HFFc6 (cell line): Measurements from ENCODE around the gene MCM5. TPM values are rescaled to one million over a fixed set of nuclear protein-coding genes. Genes with fewer than 3 reads are reported as not detected.

Experiments
- DNase-seq: peaks from one replicate; pipeline ENCODE4 v3.0.0-alpha.2; 2018
- H3K27ac Mint-ChIP-seq: 2 replicates; pipeline ENCODE4 v1.8.0; 2020; ENCODE audit warnings: mild to moderate bottlenecking, mixed read lengths
- H3K27me3 Mint-ChIP-seq: 2 replicates; pipeline ENCODE4 v1.8.0; 2021; ENCODE audit warnings: mild to moderate bottlenecking, moderate library complexity, mixed read lengths; ENCODE audit not compliant: insufficient read depth
- H3K36me3 Mint-ChIP-seq: 2 replicates; pipeline ENCODE4 v1.8.0; 2021; ENCODE audit warnings: low read depth, mixed read lengths
- H3K4me1 Mint-ChIP-seq: 2 replicates; pipeline ENCODE4 v1.8.0; 2020; ENCODE audit warnings: low read depth, mixed read lengths
- H3K4me3 Mint-ChIP-seq: 2 replicates; pipeline ENCODE4 v1.8.0; 2020; ENCODE audit warnings: mild to moderate bottlenecking, moderate library complexity, mixed read lengths
- H3K9me3 Mint-ChIP-seq: 2 replicates; pipeline ENCODE4 v1.8.0; 2020; ENCODE audit warnings: mild to moderate bottlenecking, mixed read lengths
- CTCF ChIP-seq: fragments of 200-600 bp; sonication (generic); IDR thresholded peaks from 2 replicates; pipeline ENCODE4 v1.5.0; 2021; ENCODE audit warnings: antibody characterized with exemption, mild to moderate bottlenecking
- total RNA-seq, 6 experiments: library from RNA; stranded (reverse); fragmentation: NEBNext Ultra II Directional; extraction: Animal tissue kit (Norgen Biotek cat#: 25700); gene quantifications; 2 replicates in 1 of 6; 3 replicates in 5 of 6; pipeline ENCODE4 v1.2.3, GENCODE V29; 2021

Gene MCM5
- total RNA-seq, 6 experiments from 2014 or later = 41.1 to 96.3 (median 79.9) TPM

GRCh38 chr22:35407362-35407761 lies 7.4 kb downstream of the MCM5 start:
- H3K4me3 Mint-ChIP-seq = no peak overlapping the region
- peaks cover 6% of the 10 kb centered on the region for H3K4me1 Mint-ChIP-seq
- no peak overlapping the region for H3K27ac Mint-ChIP-seq
- H3K36me3 Mint-ChIP-seq = peaks cover 15% of the 10 kb centered on the region
- DNase-seq = no peak
- no peaks in the 10 kb centered on the region for H3K9me3 Mint-ChIP-seq
- no peak for TF ChIP-seq CTCF
- peaks cover 6% of the 10 kb centered on the region; the same call in 1 of the 2 replicates for H3K27me3 Mint-ChIP-seq

GRCh38 chr22:35409783-35410662 lies 10.1 kb downstream of the MCM5 start:
- H3K4me3 Mint-ChIP-seq = no peak overlapping the region
- H3K27ac Mint-ChIP-seq = no peak overlapping the region
- no peak for TF ChIP-seq CTCF
- peaks cover 15% of the 10 kb centered on the region for H3K36me3 Mint-ChIP-seq
- no peaks in the 10 kb centered on the region for H3K4me1 Mint-ChIP-seq
- H3K9me3 Mint-ChIP-seq = no peaks in the 10 kb centered on the region
- peaks cover 4% of the 10 kb centered on the region; the same call in 1 of the 2 replicates for H3K27me3 Mint-ChIP-seq
- DNase-seq = no peak

GRCh38 chr22:35410663-35411034 lies 10.7 kb downstream of the MCM5 start:
- Mint-ChIP-seq H3K4me1 (no peaks in the 10 kb centered on the region), H3K27me3 (peaks cover 5% of the 10 kb centered on the region), H3K36me3 (peaks cover 15% of the 10 kb centered on the region), H3K4me3 (no peak overlapping the region), H3K27ac (no peak overlapping the region), H3K9me3 (no peaks in the 10 kb centered on the region)
- no peak for TF ChIP-seq CTCF
- no peak for DNase-seq

GRCh38 chr22:35411102-35411501 lies 11.2 kb downstream of the MCM5 start:
- H3K27ac Mint-ChIP-seq = no peak overlapping the region
- DNase-seq = no peak
- H3K27me3 Mint-ChIP-seq = peaks cover 5% of the 10 kb centered on the region
- no peaks in the 10 kb centered on the region for H3K9me3 Mint-ChIP-seq
- TF ChIP-seq CTCF = no peak
- peaks cover 15% of the 10 kb centered on the region for H3K36me3 Mint-ChIP-seq
- H3K4me1 Mint-ChIP-seq = no peaks in the 10 kb centered on the region
- H3K4me3 Mint-ChIP-seq = no peak overlapping the region

GRCh38 chr22:35413624-35414023 lies 13.7 kb downstream of the MCM5 start:
- Mint-ChIP-seq H3K27ac (no peak overlapping the region), H3K4me3 (no peak overlapping the region), H3K36me3 (peaks cover 18% of the 10 kb centered on the region), H3K27me3 (peaks cover 5% of the 10 kb centered on the region), H3K4me1 (peaks cover 4% of the 10 kb centered on the region; the same call in 1 of the 2 replicates), H3K9me3 (no peaks in the 10 kb centered on the region)
- TF ChIP-seq CTCF = no peak
- no peak for DNase-seq
